Limb (tissue), 2 donors: Measurements from ENCODE around the gene KIR2DL1.
"Not testable (repeated sequence)": the region's sequence is repeated elsewhere in the genome, so short reads cannot be mapped to it uniquely, and the experiment has no call there.

ENCODE experiments used
- DNase-seq, 2 donors: peaks; one replicate each; pipeline ENCODE4 v3.0.0-alpha.2; 2016; ENCODE audit errors: extremely low spot score in 2 of 2

The KIR2DL1 gene

GRCh38 chr19:54769646-54770045 is at the start of gene KIR2DL1:
Gene KIR2DL1, plus strand, starts transcription at chr19:54769793. Its CDS starts 58 bp downstream, at chr19:54769851.
- DNase-seq = not testable (repeated sequence)

GRCh38 chr19:54724142-54724541 is 45.5 kb upstream of the KIR2DL1 start, which contains the start of gene KIR3DL3:
Gene KIR3DL3, plus strand, starts transcription at chr19:54724442. Its CDS starts 55 bp downstream, at chr19:54724497.
- DNase-seq = no peak

- DNase-seq = no peak
Measured at GRCh38 chr19:54724644-54725043, 44.9 kb upstream of the KIR2DL1 start.

- DNase-seq = no peak
Measured at GRCh38 chr19:54725321-54725720, 44.3 kb upstream of the KIR2DL1 start.

- DNase-seq = no peak
Measured at GRCh38 chr19:54727562-54727961, 42.0 kb upstream of the KIR2DL1 start.

- no peak for DNase-seq
Measured at GRCh38 chr19:54728167-54728566, 41.4 kb upstream of the KIR2DL1 start.

- DNase-seq = no peak
Measured at GRCh38 chr19:54729416-54730188, 40.0 kb upstream of the KIR2DL1 start.

- DNase-seq = no peak
Measured at GRCh38 chr19:54731191-54731590, 38.4 kb upstream of the KIR2DL1 start.

GRCh38 chr19:54738306-54738705 is 31.3 kb upstream of the KIR2DL1 start, which contains the start of gene KIR2DL3:
Gene KIR2DL3, plus strand, starts transcription at chr19:54738513. Its CDS starts 33 bp downstream, at chr19:54738546.
- not testable (repeated sequence) for DNase-seq

GRCh38 chr19:54738715-54739114 is 30.9 kb upstream of the KIR2DL1 start:
- DNase-seq = no peak

GRCh38 chr19:54739587-54740497 is 29.8 kb upstream of the KIR2DL1 start:
- no peak for DNase-seq

- not testable (repeated sequence) for DNase-seq
Measured at GRCh38 chr19:54741950-54742349, 27.6 kb upstream of the KIR2DL1 start.

GRCh38 chr19:54744080-54744479 is 25.5 kb upstream of the KIR2DL1 start:
- not testable (repeated sequence) for DNase-seq

GRCh38 chr19:54747614-54748322 is 21.8 kb upstream of the KIR2DL1 start:
- not testable (repeated sequence) for DNase-seq

GRCh38 chr19:54750276-54750675 is 19.3 kb upstream of the KIR2DL1 start:
- not testable (repeated sequence) for DNase-seq

GRCh38 chr19:54756204-54757110 is 13.1 kb upstream of the KIR2DL1 start:
- not testable (repeated sequence) for DNase-seq

GRCh38 chr19:54758577-54758976 is 11.0 kb upstream of the KIR2DL1 start:
- not testable (repeated sequence) for DNase-seq

- DNase-seq = not testable (repeated sequence)
Measured at GRCh38 chr19:54764219-54764618, 5.4 kb upstream of the KIR2DL1 start.

- DNase-seq = not testable (repeated sequence)
Measured at GRCh38 chr19:54766464-54766863, 3.1 kb upstream of the KIR2DL1 start.

GRCh38 chr19:54770511-54770910 is 918 bp downstream of the KIR2DL1 start:
- DNase-seq = not testable (repeated sequence)
